Sigmoid colon (tissue), 7 donors: ENCODE data around the gene FOXK2. TPM values are rescaled to one million over a fixed set of nuclear protein-coding genes. Genes with fewer than 3 reads are reported as not detected.

ENCODE experiments used
- DNase-seq: peaks from one replicate; pipeline ENCODE4 v3.0.0-alpha.2; 2019
- H3K27ac ChIP-seq, 4 donors: fragments of 200-600 bp; sonication (generic); one replicate each; pipeline ENCODE4 v1.5.1; 2016 to 2019; ENCODE audit warnings: mild to moderate bottlenecking in 1 of 4
- H3K27me3 ChIP-seq, 3 donors: fragments of 200-600 bp; sonication (generic); one replicate each; pipeline ENCODE4 v1.5.1; 2019; ENCODE audit warnings: mild to moderate bottlenecking in 1 of 3
- H3K36me3 ChIP-seq, 4 donors: fragments of 200-600 bp; sonication (generic); one replicate each; pipeline ENCODE4 v1.5.1; 2016 to 2019
- H3K4me1 ChIP-seq, 4 donors: fragments of 200-600 bp; sonication (generic); one replicate each; pipeline ENCODE4 v1.5.1; 2017 to 2019
- H3K4me3 ChIP-seq, 4 donors: fragments of 200-600 bp; sonication (generic); one replicate each; pipeline ENCODE4 v1.5.1; 2017 to 2019; ENCODE audit warnings: mild to moderate bottlenecking in 2 of 4, moderate library complexity in 1 of 4
- H3K9me3 ChIP-seq, 4 donors: fragments of 200-600 bp in 3 of 4; sonication (generic) in 3 of 4; one replicate each; pipeline versions ENCODE4 v1.5.1 to v1.6.1; 2013 to 2019
- CTCF ChIP-seq, 4 experiments: fragments of 450-650 bp in 3 of 4; fragments of 200-600 bp in 1 of 4; IDR thresholded peaks; one replicate each; pipeline ENCODE4 v1.5.1; 2016 to 2019; ENCODE audit warnings: antibody characterized with exemption in 4 of 4, mild to moderate bottlenecking in 3 of 4, moderate library complexity in 2 of 4
- EP300 ChIP-seq, 4 donors: sonication (generic); formaldehyde crosslinking; IDR thresholded peaks; one replicate each; pipeline ENCODE4 v1.6.1; 2017; ENCODE audit warnings: antibody characterized with exemption in 4 of 4
- POLR2A ChIP-seq, 2 donors: fragments of 450-650 bp; IDR thresholded peaks; one replicate each; pipeline ENCODE4 v1.6.1; 2016; ENCODE audit warnings: antibody characterized with exemption in 2 of 2, mild to moderate bottlenecking in 2 of 2, moderate library complexity in 2 of 2
- POLR2AphosphoS5 ChIP-seq, 4 donors: sonication (generic); formaldehyde crosslinking; IDR thresholded peaks; one replicate each; pipeline ENCODE4 v1.6.1; 2017; ENCODE audit warnings: antibody characterized with exemption in 4 of 4
- WGBS, 2 donors: extraction: QIAGEN DNeasy Blood & Tissue Kit; methylation state at CpG; one replicate each; pipeline ENCODE4 v1.1.7; 2013; 5-methylcytosine and 5-hydroxymethylcytosine counted together
- intact Hi-C: fragments of 100-400 bp; cut with DNase I; formaldehyde crosslinking; loops from one replicate; pipeline ENCODE4 v1.15.1; 2023
- polyA plus RNA-seq, 3 donors: library from polyadenylated mRNA; stranded (reverse); fragments of 200-250 nt; gene quantifications; one replicate each; pipeline ENCODE4 v1.2.3, GENCODE V29; 2013
- total RNA-seq, 4 donors: library from RNA; depleted of rRNA; stranded (reverse); fragments of >200 nt; gene quantifications; one replicate each; pipeline ENCODE4 v1.1.0, GENCODE V29; 2016
- donor health status: healthy with polysubstance abuse.
- donor health status: Bipolar disorder and iron deficiency.
- donor health status: healthy.

Gene FOXK2
- total and polyA plus RNA-seq, 7 donors, result 10.2 to 56.8 (median 29.3) TPM

- WGBS, 2 donors, result 87 to 90% methylated on average over 12 of the region's 12 CpGs
- Histone ChIP-seq H3K36me3 (peaks cover 0 to 6% (median under 1%) of the 10 kb centered on the region in 4 donors), H3K4me3 (no peak overlapping the region), H3K4me1 (peaks cover 0 to 48% (median 29%) of the 10 kb centered on the region in 4 donors), H3K27me3 (no peaks in the 10 kb centered on the region), H3K27ac (peak overlapping the region; percentile 43 to 97 (median 94)), H3K9me3 (no peaks in the 10 kb centered on the region)
- DNase-seq, result no peak
- TF ChIP-seq EP300 (IDR thresholded peaks at IDR 0.05) (no peak), POLR2A (IDR thresholded peaks at IDR 0.05) (no peak), POLR2AphosphoS5 (IDR thresholded peaks at IDR 0.05) (no peak), CTCF (IDR thresholded peaks at IDR 0.05) (no peak)
- intact Hi-C loops, result loop anchor here (5.0 to 10.0 kb wide), 2 partner anchors 141 to 151 kb away; partner anchors contain the start of gene WDR45B
These were observed 26.2 kb upstream of the FOXK2 start for GRCh38 chr17:82493226-82493781.

GRCh38 chr17:82494236-82495055 is 25.1 kb upstream of the FOXK2 start:
- WGBS, 2 donors, result 8 to 11% methylated on average over 17 of the region's 17 CpGs
- Histone ChIP-seq H3K4me1 (peaks cover 0 to 41% (median 29%) of the 10 kb centered on the region in 4 donors), H3K27me3 (no peaks in the 10 kb centered on the region), H3K9me3 (no peaks in the 10 kb centered on the region), H3K27ac (peak overlapping the region; percentile 60 to 97 (median 94)), H3K36me3 (no peaks in the 10 kb centered on the region), H3K4me3 (no peak overlapping the region)
- intact Hi-C loops, result loop anchor here (5.0 to 10.0 kb wide), 2 partner anchors 142 to 150 kb away; partner anchors contain the start of gene WDR45B
- TF ChIP-seq POLR2A (IDR thresholded peaks at IDR 0.05), result no peak
- no peak for TF ChIP-seq EP300 (IDR thresholded peaks at IDR 0.05)
- peak; percentile 76 to 95 (median 88) for TF ChIP-seq CTCF (IDR thresholded peaks at IDR 0.05)
- peak in 3 of 4 donors; percentile 34 to 58 (median 36) for TF ChIP-seq POLR2AphosphoS5 (IDR thresholded peaks at IDR 0.05)
- DNase-seq, result peak; percentile 94

- no peaks in the 10 kb centered on the region for H3K27me3 ChIP-seq
- no peaks in the 10 kb centered on the region for H3K36me3 ChIP-seq
- H3K9me3 ChIP-seq, result no peaks in the 10 kb centered on the region
- DNase-seq, result no peak
- intact Hi-C loops, result loop anchor here (2.0 to 10.0 kb wide), 2 partner anchors 37 to 149 kb away; partner anchors contain the start of genes NARF and WDR45B
- 41 to 72% methylated on average over 12 of the region's 12 CpGs for WGBS, 2 donors
- no peak for TF ChIP-seq POLR2AphosphoS5 (IDR thresholded peaks at IDR 0.05)
- TF ChIP-seq POLR2A (IDR thresholded peaks at IDR 0.05), result no peak
- no peak for TF ChIP-seq CTCF (IDR thresholded peaks at IDR 0.05)
- no peak for TF ChIP-seq EP300 (IDR thresholded peaks at IDR 0.05)
- peak overlapping the region; percentile 82 to 97 (median 94) for H3K27ac ChIP-seq
- peaks cover 0 to 40% (median 29%) of the 10 kb centered on the region in 4 donors for H3K4me1 ChIP-seq
- no peak overlapping the region for H3K4me3 ChIP-seq
These were observed 23.5 kb upstream of the FOXK2 start for GRCh38 chr17:82495844-82496528.

GRCh38 chr17:82496529-82497434 is 22.8 kb upstream of the FOXK2 start:
- H3K36me3 ChIP-seq, result no peaks in the 10 kb centered on the region
- intact Hi-C loops, result loop anchor here (1.0 to 10.0 kb wide), 4 partner anchors 23 to 148 kb away; partner anchors contain the start of genes FOXK2, NARF and WDR45B
- 9 to 12% methylated on average over 83 of the region's 83 CpGs for WGBS, 2 donors
- peak overlapping the region; percentile 48 to 73 (median 56) for H3K4me3 ChIP-seq
- TF ChIP-seq POLR2AphosphoS5 (IDR thresholded peaks at IDR 0.05), result peak; percentile 94 to 97 (median 94)
- peak in 2 of 4 donors; percentile 24 to 69 for TF ChIP-seq EP300 (IDR thresholded peaks at IDR 0.05)
- TF ChIP-seq CTCF (IDR thresholded peaks at IDR 0.05), result no peak
- peak; percentile 75 to 78 for TF ChIP-seq POLR2A (IDR thresholded peaks at IDR 0.05)
- peak overlapping the region; percentile 82 to 97 (median 94) for H3K27ac ChIP-seq
- H3K27me3 ChIP-seq, result no peaks in the 10 kb centered on the region
- H3K9me3 ChIP-seq, result no peaks in the 10 kb centered on the region
- DNase-seq, result peak; percentile 99
- peaks cover 0 to 40% (median 29%) of the 10 kb centered on the region in 4 donors for H3K4me1 ChIP-seq
